ENCODE results near the gene UAP1.
"Not testable (repeated sequence)": the region's sequence is repeated elsewhere in the genome, so short reads cannot be mapped to it uniquely, and the experiment has no call there.

UAP1 gene

GRCh38 chr1:162578936-162579335 lies 17.4 kb downstream of the UAP1 start:
- TF ChIP-seq ZNF274 (IDR thresholded peaks at IDR 0.05; ENCODE audit: low read depth, low read length), result no peak
- H3K4me3 ChIP-seq (ENCODE audit: low read length), result no peak overlapping the region

- no peak for TF ChIP-seq ZNF274 (IDR thresholded peaks at IDR 0.05; ENCODE audit: low read depth, low read length)
- no peak overlapping the region for H3K4me3 ChIP-seq (ENCODE audit: low read length)
These were observed 18.8 kb downstream of the UAP1 start for GRCh38 chr1:162580308-162580707.

DNA sequence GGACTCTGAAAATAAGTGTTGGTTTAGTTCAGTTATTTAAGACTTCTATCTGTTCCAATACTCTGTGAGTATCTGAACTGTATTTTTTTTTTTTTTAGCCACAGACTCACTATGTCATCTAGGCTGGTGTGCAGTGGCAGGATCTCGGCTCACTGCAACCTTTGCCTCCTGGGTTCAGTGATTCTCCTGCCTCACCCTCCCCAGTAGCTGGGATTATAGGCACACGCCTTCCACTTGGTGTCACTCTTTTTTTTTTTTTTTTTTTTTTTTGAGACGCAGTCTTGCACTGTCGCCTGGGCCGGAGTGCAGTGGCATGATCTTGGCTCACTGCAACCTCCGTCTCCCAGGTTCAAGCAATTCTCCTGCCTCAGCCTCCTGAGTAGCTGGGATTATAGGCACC lies 21.4 kb downstream of the UAP1 start:
- not testable (repeated sequence) for H3K4me3 ChIP-seq (ENCODE audit: low read length)

- H3K4me3 ChIP-seq (ENCODE audit: low read length), result not testable (repeated sequence)
These were observed 23.6 kb downstream of the UAP1 start for GRCh38 chr1:162585101-162585500.

DNA sequence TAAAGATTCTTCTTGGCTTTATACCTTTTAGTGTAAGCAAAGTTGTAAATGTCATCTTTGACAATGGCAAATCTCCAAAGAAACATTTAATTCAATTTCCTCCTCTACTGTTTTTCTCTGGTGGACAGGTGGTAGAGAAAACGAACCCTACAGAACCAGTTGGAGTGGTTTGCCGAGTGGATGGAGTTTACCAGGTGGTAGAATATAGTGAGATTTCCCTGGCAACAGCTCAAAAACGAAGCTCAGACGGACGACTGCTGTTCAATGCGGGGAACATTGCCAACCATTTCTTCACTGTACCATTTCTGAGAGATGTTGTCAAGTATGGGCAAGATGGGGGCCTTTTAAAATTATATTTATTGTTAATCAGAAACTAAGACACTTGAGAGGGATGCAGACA lies 25.8 kb downstream of the UAP1 start:
- H3K4me3 ChIP-seq (ENCODE audit: low read length), result no peak overlapping the region
- no peak for TF ChIP-seq ZNF274 (IDR thresholded peaks at IDR 0.05; ENCODE audit: low read depth, low read length)

- no peak for TF ChIP-seq ZNF274 (IDR thresholded peaks at IDR 0.05; ENCODE audit: low read depth, low read length)
- no peak overlapping the region for H3K4me3 ChIP-seq (ENCODE audit: low read length)
These were observed 26.3 kb downstream of the UAP1 start for GRCh38 chr1:162587761-162588260.

DNA sequence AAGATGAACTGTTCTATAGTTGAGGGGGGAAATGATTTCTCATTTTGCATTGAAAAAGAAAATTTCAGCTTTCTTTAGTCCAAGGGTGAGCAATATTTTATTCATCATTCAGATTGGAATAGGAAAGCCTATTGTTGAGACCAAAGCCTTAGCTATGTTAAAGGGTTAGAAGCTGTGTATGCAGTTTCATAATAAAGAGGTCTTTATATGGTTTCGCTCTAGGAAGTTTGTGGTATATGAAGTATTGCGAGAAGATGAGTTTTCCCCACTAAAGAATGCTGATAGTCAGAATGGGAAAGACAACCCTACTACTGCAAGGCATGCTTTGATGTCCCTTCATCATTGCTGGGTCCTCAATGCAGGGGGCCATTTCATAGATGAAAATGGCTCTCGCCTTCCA lies 28.6 kb downstream of the UAP1 start:
- no peak overlapping the region for H3K4me3 ChIP-seq (ENCODE audit: low read length)
- TF ChIP-seq ZNF274 (IDR thresholded peaks at IDR 0.05; ENCODE audit: low read depth, low read length), result no peak

DNA sequence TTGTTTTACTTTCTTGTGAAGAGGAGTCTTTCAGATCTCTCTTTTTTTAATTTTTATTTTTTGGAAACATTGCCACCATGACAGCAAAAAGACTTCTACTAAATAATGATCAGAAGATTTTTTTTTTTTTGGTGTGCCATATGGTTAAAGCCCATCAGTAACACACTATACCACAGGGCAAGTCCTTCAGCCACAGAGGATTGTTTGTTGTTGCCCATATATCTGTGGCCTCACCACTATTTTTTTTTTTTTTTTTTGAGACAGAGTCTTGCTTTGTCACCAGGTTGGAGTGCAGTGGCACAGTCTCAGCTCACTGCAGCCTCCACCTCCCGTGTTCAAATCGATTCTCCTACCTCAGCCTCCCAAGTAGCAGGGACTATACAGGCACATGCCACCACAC lies 29.2 kb downstream of the UAP1 start:
- H3K4me3 ChIP-seq (ENCODE audit: low read length), result no peak overlapping the region
- no peak for TF ChIP-seq ZNF274 (IDR thresholded peaks at IDR 0.05; ENCODE audit: low read depth, low read length)

GRCh38 chr1:162596514-162597170 lies 35.1 kb downstream of the UAP1 start:
- TF ChIP-seq ZNF274 (IDR thresholded peaks at IDR 0.05; ENCODE audit: low read depth, low read length), result no peak
- H3K4me3 ChIP-seq (ENCODE audit: low read length), result no peak overlapping the region

DNA sequence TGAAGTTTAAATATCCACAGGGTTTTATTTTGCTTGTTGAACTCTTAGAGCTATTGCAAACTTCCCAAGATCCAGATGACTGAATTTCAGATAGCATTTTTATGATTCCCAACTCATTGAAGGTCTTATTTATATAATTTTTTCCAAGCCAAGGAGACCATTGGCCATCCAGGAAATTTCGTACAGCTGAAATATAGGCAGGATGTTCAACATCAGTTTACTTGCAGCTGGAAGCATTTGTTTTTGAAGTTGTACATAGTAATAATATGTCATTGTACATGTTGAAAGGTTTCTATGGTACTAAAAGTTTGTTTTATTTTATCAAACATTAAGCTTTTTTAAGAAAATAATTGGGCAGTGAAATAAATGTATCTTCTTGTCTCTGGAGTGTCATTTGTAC lies 37.9 kb downstream of the UAP1 start:
- TF ChIP-seq ZNF274 (IDR thresholded peaks at IDR 0.05; ENCODE audit: low read depth, low read length), result no peak
- H3K4me3 ChIP-seq (ENCODE audit: low read length), result no peak overlapping the region

DNA sequence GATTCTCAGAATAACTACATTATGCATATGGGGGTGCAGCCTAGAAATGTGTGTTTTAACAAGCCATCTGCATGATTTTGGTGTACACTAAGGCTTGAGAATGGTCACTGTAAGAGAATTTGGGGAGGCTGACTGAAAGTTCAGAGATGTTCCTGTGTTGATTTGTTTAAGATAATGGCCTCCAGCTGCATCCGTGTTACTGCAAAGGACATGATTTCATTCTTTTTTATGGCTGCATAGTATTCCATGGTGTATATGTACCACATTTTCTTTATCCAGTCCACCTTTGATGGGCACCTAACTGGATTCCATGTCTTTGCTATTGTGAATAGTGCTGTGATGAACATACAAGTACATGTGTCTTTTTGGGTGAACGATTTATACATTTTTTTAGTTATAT lies 41.6 kb downstream of the UAP1 start:
- H3K4me3 ChIP-seq (ENCODE audit: low read length), result not testable (repeated sequence)

DNA sequence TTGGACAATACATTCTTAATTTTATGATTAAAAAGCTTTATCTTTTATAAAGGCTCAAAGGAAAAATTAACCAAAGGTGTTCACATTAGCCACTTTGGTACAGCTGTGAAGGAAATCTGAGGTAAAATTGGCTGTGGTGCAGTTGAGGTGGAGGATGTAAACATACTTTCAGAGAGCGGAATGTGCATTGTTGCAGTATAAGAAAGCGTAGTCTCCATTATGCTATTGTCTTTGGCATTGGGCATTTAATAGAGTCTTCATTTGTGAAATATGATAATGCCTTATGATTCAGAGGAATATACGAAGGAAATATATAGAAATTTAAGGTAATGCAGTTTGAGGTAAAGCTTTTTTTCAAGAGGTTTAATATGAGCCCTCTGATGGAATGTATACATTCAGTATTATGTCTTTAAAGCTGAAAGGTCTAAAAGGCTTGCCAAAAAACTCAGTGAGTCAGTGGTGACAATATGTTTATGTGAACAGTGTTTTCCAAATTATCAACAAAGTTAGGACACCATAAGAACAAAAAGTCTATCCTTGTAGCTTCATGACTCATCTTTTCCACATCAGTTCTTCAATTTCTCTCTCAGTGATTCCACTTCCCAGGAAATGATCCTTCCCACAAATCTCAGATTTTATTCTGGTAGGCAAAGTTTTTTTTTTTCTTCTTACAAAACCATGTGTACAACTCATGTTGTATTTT lies 43.9 kb downstream of the UAP1 start:
- TF ChIP-seq ZNF274 (IDR thresholded peaks at IDR 0.05; ENCODE audit: low read depth, low read length), result no peak
- H3K4me3 ChIP-seq (ENCODE audit: low read length), result no peak overlapping the region

- no peak overlapping the region for H3K4me3 ChIP-seq (ENCODE audit: low read length)
- no peak for TF ChIP-seq ZNF274 (IDR thresholded peaks at IDR 0.05; ENCODE audit: low read depth, low read length)
These were observed 47.8 kb downstream of the UAP1 start for GRCh38 chr1:162609306-162609705.

DNA sequence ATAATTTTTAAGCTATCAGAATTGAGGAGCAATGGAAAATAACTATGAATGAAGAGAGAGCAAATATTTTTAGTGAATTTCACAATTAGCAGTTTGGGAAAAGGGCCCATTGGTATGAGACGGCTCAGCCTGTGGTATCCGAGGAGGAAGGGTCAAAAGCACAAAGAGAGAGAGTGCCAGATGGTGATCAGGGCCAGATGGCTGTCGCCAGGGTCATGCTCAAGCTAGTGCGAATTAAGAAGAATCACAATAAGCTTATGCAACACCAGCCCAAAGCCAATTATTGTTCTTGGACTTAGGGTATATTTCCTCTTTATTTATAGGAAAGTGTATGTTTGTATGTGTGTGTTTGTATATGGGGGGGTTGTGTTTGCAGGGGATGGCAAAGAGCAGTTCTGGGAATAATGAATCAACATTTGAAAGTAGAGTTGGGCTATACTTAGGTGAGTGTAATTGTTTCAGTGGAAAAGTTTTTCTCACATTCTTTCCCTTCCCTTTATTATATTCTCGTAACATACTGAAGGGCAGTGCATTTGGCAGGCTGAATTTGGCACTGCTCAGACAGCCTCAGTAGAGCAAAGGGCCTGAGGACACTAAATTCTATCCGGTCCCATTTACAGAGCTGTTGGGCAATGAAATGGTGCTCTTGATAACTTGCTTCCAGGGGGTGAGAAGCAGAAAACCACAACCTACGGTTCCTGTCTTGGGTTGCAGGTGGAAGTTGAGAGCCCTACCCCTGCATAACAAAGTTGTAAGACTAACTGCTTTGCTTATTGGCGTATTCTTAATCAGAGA lies 51.3 kb downstream of the UAP1 start:
- no peak for TF ChIP-seq ZNF274 (IDR thresholded peaks at IDR 0.05; ENCODE audit: low read depth, low read length)
- no peak overlapping the region for H3K4me3 ChIP-seq (ENCODE audit: low read length)

DNA sequence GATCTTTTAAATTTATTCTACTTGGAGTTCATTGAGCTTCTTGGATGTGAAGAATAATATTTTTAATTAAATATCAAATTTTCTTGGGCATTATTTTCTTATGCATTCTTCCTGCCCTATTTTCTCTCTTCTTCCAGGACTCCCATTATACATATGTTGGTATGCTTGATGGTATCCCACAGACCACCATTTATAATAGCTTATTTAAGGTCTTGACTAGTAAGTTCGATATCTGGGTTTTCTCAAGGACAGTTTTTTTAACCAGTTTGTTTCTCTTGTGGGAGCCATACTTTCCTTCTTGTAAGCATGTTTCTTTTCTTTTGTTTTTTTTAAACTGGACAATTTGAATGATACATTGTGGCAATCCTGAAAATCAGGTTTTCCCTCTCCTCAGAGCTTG lies 55.3 kb downstream of the UAP1 start:
- H3K4me3 ChIP-seq (ENCODE audit: low read length), result no peak overlapping the region
- TF ChIP-seq ZNF274 (IDR thresholded peaks at IDR 0.05; ENCODE audit: low read depth, low read length), result no peak

Data from GM08714 (cell line).